Coronary artery (tissue), 2 donors: Measurements from ENCODE around the gene PRUNE2.
A peak's percentile ranks its signal among the peaks of the same experiment; 100 is the strongest.

Experiments
- DNase-seq: peaks from one replicate; pipeline ENCODE4 v3.0.0-alpha.2; 2017; ENCODE audit warnings: low spot score
- H3K27ac ChIP-seq, 2 donors: fragments of 200-600 bp; sonication (generic); one replicate each; pipeline ENCODE4 v1.5.1; 2016 to 2019
- H3K4me3 ChIP-seq: fragments of 200-600 bp; sonication (generic); 2 replicates; pipeline ENCODE4 v1.5.1; 2016; ENCODE audit warnings: mild to moderate bottlenecking, moderate library complexity
- TF ChIP-seq, protein P1 (sequence below): fragments of 200-600 bp; sonication (generic); IDR thresholded peaks from one replicate; pipeline ENCODE4 v1.5.1; 2019; ENCODE audit warnings: antibody characterized with exemption

PRUNE2 gene

DNA sequence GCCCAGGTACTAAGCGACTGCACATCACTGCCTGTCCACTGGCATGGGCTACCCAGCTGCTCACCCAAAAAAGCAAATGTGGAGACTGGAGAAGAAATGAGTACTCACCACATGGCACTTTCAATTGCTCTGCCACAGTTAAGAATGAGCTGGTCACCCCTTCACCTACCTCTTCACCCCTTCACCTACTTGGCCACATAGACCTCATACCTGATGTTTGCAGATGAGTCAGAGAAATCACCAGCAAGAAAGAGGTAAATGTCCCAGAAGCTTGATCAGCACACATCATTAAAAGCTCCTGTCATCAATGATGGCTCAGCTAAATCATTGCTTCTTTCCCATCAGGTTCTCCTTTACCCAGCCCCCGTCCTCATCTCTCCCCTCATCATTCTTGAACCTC, 7.6 kb upstream of the PRUNE2 start:
- Histone ChIP-seq H3K4me3 (no peak overlapping the region), H3K27ac (no peak overlapping the region)
- TF ChIP-seq, protein P1, sequence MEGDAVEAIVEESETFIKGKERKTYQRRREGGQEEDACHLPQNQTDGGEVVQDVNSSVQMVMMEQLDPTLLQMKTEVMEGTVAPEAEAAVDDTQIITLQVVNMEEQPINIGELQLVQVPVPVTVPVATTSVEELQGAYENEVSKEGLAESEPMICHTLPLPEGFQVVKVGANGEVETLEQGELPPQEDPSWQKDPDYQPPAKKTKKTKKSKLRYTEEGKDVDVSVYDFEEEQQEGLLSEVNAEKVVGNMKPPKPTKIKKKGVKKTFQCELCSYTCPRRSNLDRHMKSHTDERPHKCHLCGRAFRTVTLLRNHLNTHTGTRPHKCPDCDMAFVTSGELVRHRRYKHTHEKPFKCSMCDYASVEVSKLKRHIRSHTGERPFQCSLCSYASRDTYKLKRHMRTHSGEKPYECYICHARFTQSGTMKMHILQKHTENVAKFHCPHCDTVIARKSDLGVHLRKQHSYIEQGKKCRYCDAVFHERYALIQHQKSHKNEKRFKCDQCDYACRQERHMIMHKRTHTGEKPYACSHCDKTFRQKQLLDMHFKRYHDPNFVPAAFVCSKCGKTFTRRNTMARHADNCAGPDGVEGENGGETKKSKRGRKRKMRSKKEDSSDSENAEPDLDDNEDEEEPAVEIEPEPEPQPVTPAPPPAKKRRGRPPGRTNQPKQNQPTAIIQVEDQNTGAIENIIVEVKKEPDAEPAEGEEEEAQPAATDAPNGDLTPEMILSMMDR: no peak
- DNase-seq: no peak

- H3K4me3 ChIP-seq: no peak overlapping the region
- no peak for DNase-seq
- H3K27ac ChIP-seq: no peak overlapping the region
- TF ChIP-seq, protein P1: no peak
Measured at GRCh38 chr9:76912636-76913275, 6.8 kb upstream of the PRUNE2 start.

GRCh38 chr9:76911971-76912370, 6.1 kb upstream of the PRUNE2 start:
- no peak overlapping the region for H3K27ac ChIP-seq
- TF ChIP-seq, protein P1: no peak
- H3K4me3 ChIP-seq: no peak overlapping the region
- DNase-seq: no peak

DNA sequence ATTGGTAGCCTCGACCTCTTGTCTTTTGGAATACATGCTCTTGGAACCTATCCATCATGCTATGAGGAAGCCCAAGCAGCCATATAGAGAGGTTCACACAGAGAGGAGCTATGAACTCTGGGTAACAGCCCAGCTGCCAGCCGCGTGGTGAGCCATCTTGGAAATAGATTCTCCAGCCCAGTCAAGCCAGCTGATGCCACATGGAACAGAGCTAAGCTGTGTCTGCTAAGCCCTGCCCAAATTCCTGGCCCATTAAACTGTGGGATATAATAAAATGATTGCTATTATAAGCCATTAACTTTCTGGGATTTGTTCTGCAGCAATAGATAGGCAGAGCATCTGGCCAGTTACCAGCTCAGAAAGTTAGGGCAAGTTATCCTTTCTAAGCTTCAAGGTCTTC, 4.9 kb upstream of the PRUNE2 start:
- Histone ChIP-seq H3K27ac (no peak overlapping the region), H3K4me3 (no peak overlapping the region)
- DNase-seq: no peak
- TF ChIP-seq, protein P1: no peak

- DNase-seq: no peak
- Histone ChIP-seq H3K4me3 (peak overlapping the region; percentile 84), H3K27ac (peak overlapping the region; percentile 59 to 89)
- TF ChIP-seq, protein P1: no peak
Measured at GRCh38 chr9:76906647-76906975, 697 bp upstream of the PRUNE2 start.

DNA sequence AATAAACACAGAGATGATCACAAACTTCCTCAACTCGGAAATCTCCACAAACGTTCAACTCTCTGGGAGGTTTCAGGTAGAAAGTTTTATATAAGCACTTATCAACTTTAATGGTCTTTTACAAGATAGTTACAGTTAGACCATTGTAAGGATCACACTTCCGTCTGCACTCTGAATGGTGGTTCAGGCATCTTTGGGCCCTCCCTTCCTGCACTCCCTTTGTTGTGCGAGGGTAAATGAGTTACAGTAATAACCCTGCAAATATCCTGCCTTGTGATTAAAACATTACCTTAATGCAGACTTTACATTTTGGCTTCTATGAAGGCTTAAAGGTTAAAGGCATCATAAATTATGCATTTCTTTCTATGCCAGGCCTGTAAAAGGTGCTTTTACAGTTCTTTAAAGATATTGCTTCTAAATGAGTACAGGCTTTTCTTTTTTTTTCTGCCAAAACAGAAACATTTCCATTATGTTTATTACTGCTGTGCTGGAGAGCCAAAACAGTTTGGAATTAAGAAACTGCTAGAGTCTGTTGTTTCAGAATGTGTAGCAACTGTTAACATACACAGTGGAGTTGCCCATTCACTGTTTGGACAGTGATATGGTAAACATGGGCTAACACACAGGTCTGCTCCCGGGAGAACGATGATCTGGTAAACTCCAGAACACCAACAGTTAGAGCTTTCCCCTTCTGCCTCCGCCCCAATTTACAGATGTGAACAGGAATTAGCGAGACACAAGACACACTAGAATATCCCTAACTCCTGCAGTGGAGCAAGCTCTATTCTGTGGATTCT, 1.1 kb downstream of the PRUNE2 start:
- DNase-seq: no peak
- Histone ChIP-seq H3K4me3 (peak overlapping the region; percentile 84), H3K27ac (peak overlapping the region; percentile 59 to 89)
- TF ChIP-seq, protein P1: no peak

DNA sequence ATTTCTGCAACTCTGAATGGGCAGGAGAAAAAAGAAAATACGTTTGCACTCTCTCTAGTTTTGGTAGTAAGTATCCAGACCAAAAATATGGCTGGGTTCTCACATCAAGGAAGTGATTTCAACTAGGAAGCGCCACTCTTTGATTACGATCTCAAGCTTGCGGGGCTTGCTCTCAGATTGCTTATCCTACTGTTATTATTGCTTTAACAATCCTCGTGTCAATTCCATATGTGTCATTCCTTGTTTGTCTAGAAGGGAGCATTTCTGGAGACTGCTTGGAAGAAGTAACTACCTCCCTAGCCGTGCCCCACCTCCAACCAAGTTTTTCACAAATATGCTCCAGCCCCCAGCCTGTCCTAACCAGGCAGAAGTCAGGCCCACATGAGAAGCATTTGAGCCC, 3.5 kb downstream of the PRUNE2 start:
- H3K27ac ChIP-seq: no peak overlapping the region
- TF ChIP-seq, protein P1: no peak
- H3K4me3 ChIP-seq: peak overlapping the region; percentile 84
- DNase-seq: no peak
